Articular chondrocyte of knee joint (primary cell): Measurements from ENCODE around the gene RSF1. TPM values are rescaled to one million over a fixed set of nuclear protein-coding genes. Genes with fewer than 3 reads are reported as not detected.

ENCODE experiments used
- small RNA-seq: library from RNA; depleted of rRNA; stranded (forward); fragments of <200 nt; gene quantifications from one replicate; pipeline ENCODE3, GENCODE V24; 2012
- total RNA-seq: library from RNA; depleted of rRNA; stranded (reverse); fragments of >200 nt; gene quantifications from 2 replicates; pipeline ENCODE4 v1.2.3, GENCODE V29; 2012

RSF1 gene
- total RNA-seq: 38.6 and 41.4 TPM in 2 replicates

GRCh38 chr11:77820565-77821348 lies at the start of gene RSF1, which contains the start of gene AAMDC:
Gene RSF1 (minus strand): TSS chr11:77820722. CDS start chr11:77820714, 8 bp downstream.
Gene AAMDC (plus strand): TSS chr11:77821144. CDS start chr11:77842497, 21,353 bp downstream.

GRCh38 chr11:77637345-77638165 lies 183.0 kb downstream of the RSF1 start, which contains the start of gene CLNS1A:
Gene CLNS1A (minus strand): TSS chr11:77637794. CDS start chr11:77637714, 80 bp downstream.

Small RNA genes lying within 50 kb of the gene (small RNA-seq; reads per million reads assigned to genes)
- gene RF00019: not detected

Other genes starting within 250 kb of the RSF1 start
- gene AQP11, start 230.8 kb downstream of the RSF1 start, total RNA-seq: 0.78 and 1.2 TPM in 2 replicates
- gene CLNS1A, start 182.9 kb downstream of the RSF1 start, total RNA-seq: 109 and 116 TPM in 2 replicates
- 18.2 and 20.0 TPM in 2 replicates for gene AAMDC, start 422 bp upstream of the RSF1 start, total RNA-seq
- gene INTS4, start 173.9 kb upstream of the RSF1 start, total RNA-seq: 37.0 and 41.7 TPM in 2 replicates
- gene KCTD14, start 202.6 kb upstream of the RSF1 start, total RNA-seq: 1.7 and 3.7 TPM in 2 replicates
- 0.13 TPM in 1 of 2 replicates, not detected in the other for gene THRSP, start 243.1 kb upstream of the RSF1 start, total RNA-seq